ENCODE data around the gene ARL5C.

The ARL5C gene

DNA sequence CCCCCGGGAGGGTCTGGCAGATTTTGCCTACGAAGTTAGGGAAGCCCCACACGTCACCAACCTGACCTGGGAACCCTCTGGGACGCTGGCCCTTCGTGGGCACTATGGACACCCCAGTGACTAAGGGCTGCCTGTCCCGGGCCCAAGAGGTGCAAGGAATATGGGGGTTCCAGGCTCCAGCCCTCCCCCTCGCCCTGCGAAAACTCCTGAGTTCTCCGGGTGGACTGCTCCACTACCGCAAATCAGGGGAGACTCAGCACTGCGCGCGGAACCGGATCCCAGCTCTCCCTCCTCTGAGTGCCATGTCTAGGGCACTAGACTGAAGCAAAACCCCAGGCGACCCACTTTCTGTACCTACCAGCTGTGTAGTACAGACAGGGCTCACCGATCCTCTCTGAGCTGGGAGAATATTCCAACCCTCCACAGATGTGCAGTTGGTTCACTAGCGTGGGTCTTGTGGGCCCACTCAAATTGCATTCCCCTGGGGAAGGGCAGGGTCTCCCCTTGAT is at the start of gene ARL5C:
Gene ARL5C, minus strand, starts transcription at position 321 of the 509 bp plus-strand sequence. CDS start 401 bp downstream, outside the sequence.
- DNase-seq, result no peak

DNA sequence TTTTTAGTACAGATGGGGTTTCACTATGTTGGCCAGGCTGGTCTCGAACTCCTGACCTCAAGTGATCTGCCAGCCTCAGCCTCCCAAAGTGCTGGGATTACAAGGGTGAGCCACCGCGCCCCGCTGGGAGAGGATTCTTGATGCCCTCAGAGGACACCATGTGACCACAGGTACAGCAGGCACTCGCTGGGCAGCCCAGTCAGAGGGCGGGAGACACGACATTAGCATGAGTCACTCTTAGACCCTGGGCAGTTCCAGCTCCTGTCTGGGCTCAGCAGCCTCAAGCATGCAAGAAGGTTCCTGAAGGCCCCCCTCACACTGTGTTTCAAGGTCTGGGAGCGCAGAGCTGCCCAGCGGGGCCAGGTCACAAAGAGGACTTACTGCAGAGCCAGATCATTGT is 47.9 kb upstream of the ARL5C start:
- DNase-seq, result no peak

- DNase-seq, result no peak
Measured at GRCh38 chr17:39212841-39213480, 47.0 kb upstream of the ARL5C start.

DNA sequence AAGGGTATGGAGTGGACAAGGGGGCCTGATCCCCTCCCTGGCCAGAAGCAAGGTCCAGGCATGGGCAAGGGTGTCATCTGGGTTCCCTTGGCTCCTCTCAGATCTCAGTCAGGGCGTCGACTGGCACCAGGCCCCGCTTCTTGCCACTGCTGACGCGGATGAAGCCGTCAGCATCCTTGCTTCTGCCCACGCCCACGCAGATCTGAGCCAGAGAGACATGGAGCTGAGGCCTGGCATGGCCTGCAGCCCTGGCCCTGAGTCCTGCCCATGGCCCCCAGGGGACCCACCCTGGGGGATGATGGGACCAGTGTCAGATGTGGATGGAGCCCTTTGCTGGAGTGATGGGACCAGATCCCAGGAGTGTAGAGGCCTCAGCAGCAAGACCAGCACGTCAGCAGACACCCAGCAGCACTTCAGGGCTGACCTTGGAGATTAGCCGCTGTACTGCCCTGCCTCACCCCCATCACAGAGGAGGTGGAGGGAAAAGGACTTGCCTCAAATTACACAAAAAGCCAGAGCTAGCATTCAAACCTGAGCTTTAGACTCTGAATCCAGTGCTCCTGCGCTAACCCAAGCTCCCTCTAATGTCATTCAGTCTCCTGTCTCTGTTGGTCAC is 46.3 kb upstream of the ARL5C start:
- DNase-seq, result no peak

- no peak for DNase-seq
Measured at GRCh38 chr17:39210093-39210434, 44.1 kb upstream of the ARL5C start.

GRCh38 chr17:39209317-39210092 is 43.5 kb upstream of the ARL5C start:
- no peak for DNase-seq

DNA sequence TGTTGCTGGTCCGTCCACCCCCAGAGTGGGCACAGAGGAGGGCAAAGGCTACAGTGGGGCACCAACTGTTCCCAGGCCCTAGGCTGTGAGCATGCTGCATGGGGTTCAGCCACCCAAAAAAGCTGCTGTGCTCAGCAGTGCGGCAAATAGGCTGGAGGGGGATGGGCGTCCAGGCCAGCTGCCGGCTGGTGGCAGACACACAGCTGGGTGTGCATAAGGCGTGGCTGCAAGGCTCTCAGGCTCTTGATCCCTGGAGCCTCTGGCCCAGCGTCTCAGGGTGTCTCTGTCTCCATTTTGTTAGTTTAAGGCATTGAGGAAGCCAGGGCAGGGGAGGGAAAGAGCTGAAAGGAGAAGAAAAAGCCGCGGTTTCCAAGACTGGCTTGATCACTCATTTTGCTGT is 42.9 kb upstream of the ARL5C start:
- no peak for DNase-seq

DNA sequence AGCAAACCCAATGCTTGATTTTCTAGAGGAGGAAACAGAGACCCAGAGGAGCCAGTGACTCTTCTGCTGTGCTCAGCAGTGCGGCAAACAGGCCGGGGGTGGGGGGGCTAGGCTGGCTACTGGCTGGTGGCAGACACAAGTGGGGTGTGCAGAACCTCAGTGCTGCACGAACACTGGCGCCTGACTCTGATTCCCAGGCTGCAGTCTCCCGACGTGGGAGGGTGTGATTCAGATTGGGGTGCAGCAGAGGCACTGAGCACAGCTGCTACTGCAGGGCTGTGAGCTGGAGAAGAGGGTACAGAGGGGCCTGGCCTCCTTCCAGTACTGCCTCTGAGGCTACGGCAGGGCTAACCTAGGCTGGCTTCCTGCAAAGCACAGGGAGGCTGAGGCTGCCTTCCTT is 42.2 kb upstream of the ARL5C start:
- DNase-seq, result no peak

GRCh38 chr17:39205112-39205526 is 39.2 kb upstream of the ARL5C start:
- no peak for DNase-seq

- no peak for DNase-seq
Measured at GRCh38 chr17:39204245-39204644, 38.3 kb upstream of the ARL5C start.

- DNase-seq, result no peak
Measured at GRCh38 chr17:39200957-39201510, 35.1 kb upstream of the ARL5C start.

- DNase-seq, result peak; percentile 74
Measured at GRCh38 chr17:39200070-39200879, 34.3 kb upstream of the ARL5C start, which contains the start of gene RPL19. TSS of gene RPL19 (plus strand) at chr17:39200283. CDS start at chr17:39200345, 62 bp downstream.

DNA sequence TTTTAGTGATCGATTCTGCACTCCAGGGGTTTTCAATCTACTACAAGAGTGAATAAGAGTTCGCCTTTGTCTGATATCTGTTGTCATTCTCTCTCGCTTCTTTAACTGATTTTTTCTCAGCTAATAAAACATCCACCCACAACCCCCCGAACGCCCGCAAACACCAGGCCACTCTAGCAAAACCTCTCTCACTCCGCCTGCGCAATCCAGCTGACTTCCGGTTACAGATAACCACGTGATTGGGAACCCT is 33.8 kb upstream of the ARL5C start:
- DNase-seq, result peak; percentile 88

- no peak for DNase-seq
Measured at GRCh38 chr17:39198186-39198566, 32.2 kb upstream of the ARL5C start.

GRCh38 chr17:39197380-39198185 is 31.6 kb upstream of the ARL5C start, which contains the start of gene CACNB1:
TSS of gene CACNB1 (minus strand) at chr17:39197669. CDS start at chr17:39197495, 174 bp downstream.
- peak; percentile 49 for DNase-seq

DNA sequence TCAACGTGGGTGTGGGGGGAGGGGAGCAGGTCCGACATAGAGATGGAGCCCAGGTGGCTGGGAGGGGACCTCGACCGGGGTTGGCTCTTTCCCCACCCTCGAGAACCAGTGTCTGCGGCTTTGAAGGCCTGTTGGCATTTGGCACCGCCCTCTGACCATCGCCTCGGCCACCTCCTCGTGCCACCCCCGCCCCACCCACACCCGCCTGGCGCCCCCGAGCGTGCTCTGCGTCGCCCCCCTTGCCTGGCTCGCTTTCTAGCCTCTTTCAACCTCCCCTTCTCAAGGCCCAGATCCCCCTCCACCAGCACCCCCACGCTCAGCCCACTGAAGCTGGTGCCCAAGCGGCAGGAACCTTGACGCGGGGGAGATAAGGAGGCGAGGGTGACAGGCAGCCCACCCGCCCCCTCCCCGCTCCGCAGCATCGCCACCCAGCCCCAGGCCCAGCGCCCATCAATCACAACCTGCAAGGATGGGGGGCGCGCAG is 30.9 kb upstream of the ARL5C start:
- no peak for DNase-seq

DNA sequence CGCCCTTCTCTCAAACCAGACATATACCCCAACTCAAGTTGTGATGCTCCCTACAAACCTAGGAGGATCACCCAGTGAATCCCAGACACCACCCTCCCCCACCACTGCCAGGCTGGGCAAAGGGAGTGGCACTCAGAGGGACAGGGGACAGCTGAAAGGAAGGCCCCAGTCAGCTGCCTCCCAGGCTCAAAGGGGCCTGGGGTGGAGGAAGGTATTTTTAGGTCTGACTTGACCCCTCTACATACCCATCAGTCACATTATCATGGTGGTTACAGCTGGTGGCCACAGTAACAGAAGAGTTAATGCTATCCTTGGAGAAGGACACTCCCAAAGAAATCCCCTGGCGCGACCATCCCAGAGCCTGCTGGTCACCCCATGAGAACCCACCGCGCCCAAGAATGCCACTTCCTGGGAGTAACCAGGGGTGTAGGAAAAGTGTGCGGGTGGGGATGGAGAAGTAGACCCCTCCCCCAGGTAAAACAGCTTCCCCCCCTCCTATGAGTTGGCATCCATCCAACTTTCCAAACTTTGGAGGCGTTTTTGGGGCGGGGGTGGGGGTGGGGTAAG is 30.4 kb upstream of the ARL5C start:
- DNase-seq, result no peak

DNA sequence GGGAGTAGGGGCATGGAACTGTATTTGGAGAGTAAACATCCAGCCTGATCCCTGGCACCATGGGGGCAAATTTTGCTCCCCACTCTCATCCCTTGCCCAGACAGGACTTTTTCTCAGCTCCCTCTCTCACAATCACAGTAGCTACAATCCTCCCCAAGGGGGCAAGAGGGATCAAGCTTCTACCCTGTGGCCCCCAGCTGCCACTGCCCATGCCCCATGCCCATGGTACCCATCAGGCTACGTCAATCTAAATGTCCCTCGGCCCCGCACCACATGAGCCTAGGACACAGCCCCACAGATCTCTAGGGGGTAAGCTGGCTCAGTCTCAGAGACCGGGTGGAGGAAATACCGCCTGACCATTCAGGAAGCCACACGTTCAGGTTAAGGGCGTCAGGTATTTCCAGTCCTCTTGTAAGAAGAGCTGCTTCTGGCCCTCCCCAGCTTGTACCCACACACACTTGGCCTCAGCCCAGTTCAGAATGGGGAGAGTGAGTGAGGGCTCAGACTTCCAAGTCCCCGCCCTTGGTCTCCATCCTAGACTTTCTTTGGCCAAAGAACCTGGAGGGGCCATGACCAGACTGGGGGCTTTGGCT is 29.7 kb upstream of the ARL5C start:
- no peak for DNase-seq

GRCh38 chr17:39194985-39195524 is 29.1 kb upstream of the ARL5C start:
- no peak for DNase-seq

GRCh38 chr17:39194089-39194984 is 28.4 kb upstream of the ARL5C start:
- DNase-seq, result no peak
